ENCODE data around the gene PFN3.

PFN3 gene

DNA sequence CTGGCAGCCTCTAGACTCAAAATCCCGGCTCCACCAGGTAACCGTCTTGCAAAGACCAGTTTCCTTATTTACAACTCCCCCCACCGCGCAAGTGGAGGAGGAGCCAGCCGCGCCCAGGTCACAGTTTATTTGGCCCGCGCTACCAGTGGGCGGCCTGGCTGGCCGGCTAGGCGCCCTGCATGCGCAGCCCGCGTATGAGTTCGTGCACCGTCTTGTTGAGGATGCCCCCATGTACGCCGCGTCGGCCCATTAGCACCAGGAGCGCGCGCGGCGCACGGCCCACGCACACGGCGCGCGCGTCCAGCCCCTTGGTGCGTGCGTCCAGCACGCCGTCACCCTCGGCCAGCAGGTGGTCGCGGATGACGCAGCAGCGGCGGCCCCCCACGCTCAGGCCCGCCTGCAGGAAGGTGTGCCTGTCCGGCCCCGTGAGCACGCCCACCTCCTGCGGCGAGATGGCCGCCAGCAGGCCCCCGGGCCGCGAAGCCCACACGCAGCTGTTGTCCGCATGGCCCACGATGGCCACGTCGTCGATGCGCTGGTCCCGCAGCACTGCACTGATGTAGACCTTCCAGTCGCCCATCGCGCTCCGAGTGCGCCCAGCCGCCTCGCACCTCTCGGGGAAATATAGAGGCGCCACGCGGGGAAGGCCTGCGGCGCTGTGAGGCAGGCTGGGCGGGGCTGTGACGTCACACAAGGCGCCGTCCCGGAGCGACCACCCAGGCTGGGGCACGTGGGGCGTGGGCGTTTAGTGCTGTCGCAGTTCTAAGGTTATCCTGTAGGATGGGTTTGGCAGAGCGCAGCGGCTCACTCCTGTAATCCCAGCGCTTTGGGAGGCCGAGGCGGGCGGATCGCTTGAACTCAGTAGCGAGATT, at the start of gene PFN3:
PFN3 (minus strand) TSS at position 665 of the 872 bp plus-strand sequence; CDS start at position 580, 85 bp downstream.
- no peak for DNase-seq

DNA sequence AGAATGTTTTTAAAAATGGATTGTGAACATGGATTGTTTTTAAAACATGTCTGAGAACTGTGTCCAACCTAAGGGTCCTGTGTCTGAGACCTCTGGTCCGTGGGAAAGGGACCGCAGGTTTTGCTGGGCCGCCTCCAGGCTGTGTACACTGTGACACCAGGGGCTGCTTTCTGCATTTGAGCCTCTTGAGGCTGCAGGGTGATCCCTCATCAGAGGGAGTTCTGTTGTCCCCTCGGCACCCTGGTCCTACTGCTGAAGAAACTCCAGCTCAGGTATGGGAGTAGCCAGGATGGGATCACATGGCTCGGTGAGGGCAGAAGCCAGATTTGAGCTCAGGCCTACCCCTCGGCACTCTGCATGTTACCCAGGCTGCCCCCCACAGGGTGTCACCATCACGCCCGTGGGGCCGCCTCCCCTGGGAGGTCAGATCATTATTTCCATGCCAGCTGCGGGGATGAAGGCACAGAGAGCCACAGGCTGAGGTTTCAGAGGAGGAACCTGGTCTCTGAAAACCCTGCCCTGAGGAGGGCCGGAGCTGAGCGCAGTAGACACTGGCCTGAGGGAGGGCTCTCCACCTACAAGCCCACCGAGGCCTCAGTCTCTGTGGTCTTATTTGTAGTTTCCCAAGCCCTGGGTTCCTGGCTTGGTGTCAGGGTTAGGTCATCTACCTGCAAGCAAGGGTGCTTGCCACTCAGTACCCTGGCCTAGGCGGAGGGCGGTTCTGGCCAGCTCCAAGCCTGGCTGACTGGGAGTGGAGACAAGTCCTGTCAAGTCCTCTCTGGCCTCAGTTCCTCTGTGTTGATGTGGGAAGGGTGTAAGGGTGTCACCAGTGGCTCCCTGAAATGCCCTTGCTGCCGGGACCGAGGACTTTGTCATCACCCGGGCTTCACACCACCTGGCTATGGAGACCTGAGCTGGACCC, 48.9 kb upstream of the PFN3 start:
- no peak for DNase-seq

DNA sequence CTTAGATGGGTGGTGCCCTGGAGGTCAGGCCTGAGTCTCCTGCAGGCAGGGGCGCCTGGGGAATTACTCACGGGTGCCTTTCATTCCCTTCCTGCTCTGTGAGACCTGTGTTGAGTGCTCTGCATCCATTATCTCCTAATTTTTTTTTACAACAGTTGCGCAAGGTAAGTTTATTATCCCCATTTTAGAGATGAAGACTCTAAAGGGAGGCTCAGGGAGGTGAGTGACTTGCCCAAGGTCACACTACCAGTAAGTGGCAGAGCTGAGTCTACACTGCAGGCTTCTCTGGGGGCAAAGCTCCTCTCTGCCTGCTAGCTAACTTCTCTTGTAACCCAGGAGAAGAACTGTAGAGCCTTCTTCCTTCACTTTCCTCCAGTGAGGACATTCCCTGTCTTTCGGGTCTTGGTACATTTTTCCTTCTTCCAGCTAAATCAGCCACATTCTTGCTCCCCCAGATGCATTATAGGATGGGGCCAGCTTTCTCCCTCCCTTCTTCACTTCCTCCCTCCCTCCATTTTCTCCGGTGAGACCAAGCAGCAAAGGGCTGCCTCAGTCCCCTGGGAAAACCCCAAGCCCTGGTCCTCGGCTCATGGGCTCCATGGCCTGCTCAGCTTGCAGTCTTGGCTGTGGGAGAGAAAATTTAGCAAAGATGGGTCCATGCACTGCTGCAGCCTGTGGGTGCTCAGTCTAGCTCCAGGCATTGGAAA, 47.9 kb upstream of the PFN3 start:
- no peak for DNase-seq

- DNase-seq, result peak; percentile 44
Measured at GRCh38 chr5:177447611-177448243, 47.3 kb upstream of the PFN3 start.

DNA sequence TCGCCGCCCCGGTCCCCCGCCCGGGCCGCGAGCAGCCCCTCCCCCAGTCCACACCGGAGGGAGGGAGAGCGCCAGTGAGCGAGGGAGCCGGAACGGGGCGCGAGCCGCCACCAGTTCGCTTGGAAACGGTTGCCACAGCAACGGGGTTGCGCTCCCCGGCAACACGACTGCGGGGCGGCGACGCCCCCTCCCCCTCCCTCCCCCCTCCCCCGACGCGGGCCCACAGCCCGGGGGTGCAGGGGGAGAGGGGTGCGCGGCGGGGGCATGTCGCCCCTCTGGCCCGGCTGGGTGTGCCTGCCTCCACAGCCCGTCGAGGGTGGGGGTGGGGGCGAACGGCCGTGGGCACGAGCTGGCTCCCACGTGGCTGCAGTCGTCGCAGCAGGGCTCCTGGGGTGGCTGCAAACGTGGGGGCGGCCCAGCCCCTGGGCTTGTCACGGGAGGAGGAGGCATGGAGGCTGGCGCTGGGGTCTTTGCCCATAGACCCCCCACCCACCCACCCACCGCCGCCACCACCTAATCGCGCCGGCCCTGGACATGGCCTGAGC, 46.7 kb upstream of the PFN3 start:
- peak; percentile 66 for DNase-seq

DNA sequence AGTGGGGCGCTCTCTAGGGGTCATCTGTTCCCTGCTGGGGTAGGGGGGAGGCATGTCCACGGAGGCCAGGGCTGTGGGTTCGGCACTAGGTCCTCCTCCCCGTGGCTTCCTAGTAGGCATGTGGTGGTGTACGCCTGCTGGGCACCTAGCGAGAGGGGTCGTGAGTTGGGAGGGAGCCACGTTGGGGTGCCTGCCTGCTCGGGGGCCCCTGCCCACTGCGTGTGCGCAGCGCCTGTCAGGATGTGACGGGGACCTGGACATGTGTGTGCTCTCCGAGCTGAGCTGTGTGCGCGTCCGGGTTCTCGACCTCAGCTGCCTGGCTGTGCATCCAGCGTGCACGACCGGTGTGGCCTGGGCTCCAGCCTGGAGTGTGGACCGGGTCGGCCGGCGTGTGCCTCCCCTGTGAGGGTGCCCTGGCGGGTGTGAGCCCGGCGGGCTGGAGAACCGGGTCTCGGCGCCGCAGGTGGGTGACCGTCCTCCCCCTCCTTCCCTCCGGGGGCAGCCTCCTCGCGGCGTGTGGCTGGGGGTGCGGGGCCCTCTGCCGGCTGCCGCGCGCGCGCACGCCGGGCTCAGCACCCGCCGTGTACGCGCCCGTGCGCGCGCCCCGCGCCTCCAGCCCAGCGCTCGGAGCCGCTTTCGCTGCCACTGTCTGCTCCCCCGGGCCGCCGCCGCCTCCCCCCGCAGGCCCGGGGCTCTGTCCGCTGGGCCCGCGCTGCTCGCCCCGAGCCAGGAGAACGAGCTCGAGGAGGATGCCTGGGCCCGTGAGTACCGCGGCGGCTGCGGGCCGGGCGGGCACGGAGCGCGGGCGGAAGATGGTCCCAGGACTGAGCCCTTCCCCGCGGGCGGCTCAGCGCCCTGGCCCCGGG, 46.0 kb upstream of the PFN3 start, which contains the start of gene PRR7:
PRR7 (plus strand) TSS at position 615 of the 866 bp plus-strand sequence. CDS start 8,254 bp downstream, outside the sequence.
- peak; percentile 69 for DNase-seq

DNA sequence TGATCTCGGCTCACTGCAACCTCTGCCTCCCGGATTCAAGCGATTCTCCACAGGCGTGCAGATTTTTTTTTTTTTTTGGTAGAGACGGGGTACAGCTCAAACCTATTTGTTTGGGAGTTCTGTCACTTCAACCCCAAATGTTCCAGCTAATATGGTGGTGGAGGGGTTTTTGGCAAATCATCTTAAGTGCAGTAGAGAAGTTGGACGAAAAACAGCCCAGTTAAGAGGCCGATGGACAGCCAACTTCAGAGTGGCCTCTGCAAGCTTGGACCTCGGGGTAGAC, 45.4 kb upstream of the PFN3 start:
- no peak for DNase-seq

GRCh38 chr5:177445052-177445916, 44.8 kb upstream of the PFN3 start:
- no peak for DNase-seq

GRCh38 chr5:177444106-177445051, 43.9 kb upstream of the PFN3 start:
- DNase-seq, result no peak

DNA sequence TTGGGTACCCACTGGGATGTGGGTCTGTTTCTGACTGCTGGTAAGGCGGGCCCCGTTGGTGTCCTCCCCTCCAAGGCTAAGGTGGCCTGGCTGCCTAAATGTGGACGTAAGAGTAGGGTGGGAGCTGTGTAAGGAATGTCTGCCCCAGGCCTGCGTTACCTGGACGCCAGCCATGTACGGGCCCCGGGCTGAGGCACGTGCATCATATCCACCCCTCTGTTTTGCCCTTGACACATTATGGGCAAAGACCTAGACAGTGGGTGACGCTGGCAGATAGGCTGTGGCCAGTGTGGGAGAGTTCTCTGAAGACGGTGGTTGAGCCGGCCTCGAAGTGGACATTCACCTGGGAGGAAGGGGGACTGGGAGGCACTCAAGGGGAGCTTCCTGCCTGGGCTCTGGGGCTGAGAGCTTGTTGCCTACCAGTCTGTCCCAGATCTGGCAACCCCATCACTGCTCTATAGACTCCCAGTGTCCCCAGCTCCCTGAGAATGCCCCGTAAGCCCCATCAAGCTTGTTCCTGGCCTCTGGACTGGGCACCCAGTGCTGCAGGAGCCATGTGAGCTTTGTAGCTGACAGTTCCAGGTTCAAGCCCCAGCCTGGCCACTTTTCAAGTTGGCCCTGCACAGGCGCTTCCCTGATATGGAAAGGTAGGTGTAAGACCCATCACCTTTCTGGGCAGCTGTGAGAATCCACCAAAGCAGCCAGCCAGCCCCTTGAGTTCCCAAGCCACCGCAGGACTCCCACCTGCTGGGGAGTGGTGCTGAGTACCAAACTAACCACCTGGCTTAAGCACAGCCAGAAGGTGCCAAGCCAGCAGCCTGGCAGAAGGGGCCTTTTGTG, 42.9 kb upstream of the PFN3 start:
- DNase-seq, result no peak

- DNase-seq, result no peak
Measured at GRCh38 chr5:177442066-177442826, 41.8 kb upstream of the PFN3 start.

- DNase-seq, result no peak
Measured at GRCh38 chr5:177440990-177441780, 40.7 kb upstream of the PFN3 start.

DNA sequence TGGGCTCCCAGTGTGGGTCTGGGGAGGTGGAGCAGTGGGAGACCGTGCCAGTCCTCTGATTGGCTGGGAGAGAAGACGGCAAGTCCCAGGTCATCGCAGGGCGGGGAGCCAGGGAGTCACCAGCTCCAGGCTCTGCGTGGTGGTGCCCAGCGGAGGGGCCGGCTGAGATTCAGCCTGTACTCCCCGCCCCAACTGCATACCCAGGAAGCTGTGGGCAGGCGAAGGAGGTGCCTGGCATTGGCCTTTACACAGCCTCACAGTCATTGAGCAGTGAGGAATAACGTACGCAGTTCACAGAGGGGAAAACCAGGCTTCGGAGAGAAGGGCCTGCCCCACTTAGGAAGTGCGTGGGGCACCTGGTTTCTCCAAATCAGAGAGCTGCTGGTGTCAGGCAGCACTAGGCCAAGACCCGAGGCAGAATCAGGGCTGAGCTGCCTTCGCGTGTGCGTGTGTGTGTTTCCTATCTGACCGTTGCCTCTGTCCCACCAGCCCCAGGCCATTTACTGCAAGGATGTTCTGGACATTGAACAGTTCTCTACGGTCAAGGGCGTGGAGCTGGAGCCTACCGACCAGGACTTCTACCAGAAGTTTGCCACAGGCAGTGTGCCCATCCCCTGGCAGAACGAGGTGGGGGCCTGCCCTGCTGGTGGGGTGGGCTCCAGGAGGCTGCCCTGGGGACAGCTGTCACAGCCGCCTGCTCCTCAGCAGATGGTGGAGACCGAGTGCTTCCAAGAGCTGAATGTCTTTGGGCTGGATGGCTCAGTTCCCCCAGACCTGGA, 39.9 kb upstream of the PFN3 start:
- no peak for DNase-seq

DNA sequence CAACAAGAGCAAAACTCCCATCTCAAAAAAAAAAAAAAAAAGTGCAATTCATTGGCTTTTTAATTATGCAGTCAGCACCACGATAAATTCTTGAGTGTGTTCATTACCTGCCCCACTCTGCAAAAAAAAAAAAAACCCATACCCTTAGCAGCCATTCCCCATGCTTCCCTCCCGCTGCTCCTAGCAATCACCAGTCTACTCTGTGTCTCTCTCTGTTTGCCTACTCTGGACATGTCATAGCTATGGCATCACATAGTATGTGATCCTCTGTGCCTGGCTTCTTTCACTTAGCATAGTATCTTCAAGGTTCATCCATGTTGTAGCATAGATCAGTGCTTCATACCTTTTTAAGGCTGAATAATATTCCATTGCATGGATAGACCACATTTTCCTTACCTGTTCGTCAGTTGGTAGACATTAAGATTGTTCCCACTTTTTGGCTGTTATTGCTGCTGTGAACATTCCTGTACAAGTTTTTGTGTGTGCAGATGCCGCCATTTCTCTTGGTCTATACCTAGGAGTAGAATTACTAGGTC, 39.1 kb upstream of the PFN3 start:
- no peak for DNase-seq

GRCh38 chr5:177438468-177438867, 38.0 kb upstream of the PFN3 start:
- no peak for DNase-seq
